GM19372 (cell line): ENCODE measurements around the gene WNT7B.

ENCODE experiments used
- ATAC-seq: cut with Tn5 transposase; IDR thresholded peaks from one replicate; pipeline ENCODE4 v1.9.1; 2021; ENCODE audit warnings: mild to moderate bottlenecking, low read depth, moderate library complexity; ENCODE audit not compliant: unreplicated experiment

Gene WNT7B

DNA sequence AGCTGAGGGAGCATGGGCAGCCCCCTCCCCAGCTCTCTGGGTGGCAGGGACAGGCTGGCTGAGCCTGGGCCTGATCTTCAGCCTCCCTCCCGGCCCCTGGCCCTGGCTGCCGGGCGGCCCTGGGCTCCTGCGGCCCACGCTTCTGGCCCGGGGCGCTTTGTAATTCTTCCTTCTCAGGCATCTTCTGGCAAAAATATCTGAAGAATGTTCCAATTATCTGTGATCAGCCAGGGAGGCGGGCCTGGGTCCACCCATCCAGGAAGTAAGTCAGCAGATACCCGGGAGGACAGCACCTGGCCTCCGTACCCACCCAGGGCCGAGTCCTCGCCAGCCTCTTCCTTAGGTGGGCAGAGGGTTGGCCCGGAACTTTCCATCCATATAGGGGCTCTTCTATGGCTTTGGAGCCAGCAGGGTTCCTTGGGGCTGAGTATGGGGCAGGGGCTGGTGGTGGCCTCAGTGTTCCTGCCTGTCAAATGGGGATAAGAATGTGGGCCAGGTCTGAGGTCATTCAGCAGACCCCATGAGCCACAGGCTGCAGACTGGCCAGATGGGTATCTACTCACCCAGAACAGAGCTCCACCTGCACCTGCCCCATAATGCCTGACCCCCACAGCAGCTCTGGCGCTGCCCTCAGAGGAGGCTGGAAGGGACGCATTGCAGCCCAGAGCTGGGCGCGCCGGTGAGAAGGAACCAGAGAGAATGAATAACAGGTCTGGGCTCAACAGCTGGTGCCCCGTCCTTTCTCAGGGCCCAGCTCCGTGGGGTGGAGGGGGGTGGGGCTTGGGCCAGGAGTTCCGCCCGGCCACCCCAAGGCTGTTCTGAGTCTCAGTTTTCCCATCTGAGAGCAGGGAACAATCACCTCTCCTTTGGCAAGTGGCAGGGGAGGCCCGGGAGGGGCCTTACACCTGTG, 16.2 kb downstream of the WNT7B start:
- ATAC-seq: no peak

DNA sequence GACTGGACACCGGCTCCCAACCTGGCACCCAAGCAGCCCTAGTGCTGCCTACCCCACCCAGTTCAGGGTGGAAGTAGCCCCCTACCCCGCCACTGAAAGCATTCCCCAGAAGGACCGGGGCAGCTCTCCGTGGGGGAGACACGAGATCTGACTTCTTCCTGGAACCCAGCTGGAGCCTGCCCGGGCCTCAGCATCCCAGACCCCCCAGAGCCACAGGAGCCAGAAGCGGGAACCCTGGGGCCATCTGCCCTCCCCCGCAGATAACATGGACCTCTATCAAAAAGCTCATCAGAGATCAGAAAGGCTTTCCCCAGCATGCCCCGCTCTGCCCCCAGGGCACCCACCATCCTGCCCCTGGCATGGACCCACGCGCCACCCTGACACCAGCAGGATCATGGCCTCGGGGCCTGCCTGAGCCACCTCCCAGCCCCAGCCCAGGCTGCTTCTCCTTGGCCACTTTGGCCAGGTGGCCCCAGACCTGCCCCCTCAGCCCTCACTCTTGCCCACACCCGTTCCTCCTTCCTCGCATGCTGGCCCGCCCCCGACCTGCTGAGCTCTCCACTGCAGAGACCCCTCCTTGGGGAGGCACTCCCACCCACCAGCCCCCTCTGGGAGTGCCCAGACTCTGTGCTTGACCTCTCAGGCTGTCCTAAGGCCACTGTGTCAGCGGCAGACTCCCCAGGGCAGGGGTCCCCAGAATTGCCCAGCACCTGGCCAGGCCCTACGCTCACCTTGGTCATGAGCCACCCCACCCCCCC, 17.1 kb downstream of the WNT7B start:
- ATAC-seq: no peak

DNA sequence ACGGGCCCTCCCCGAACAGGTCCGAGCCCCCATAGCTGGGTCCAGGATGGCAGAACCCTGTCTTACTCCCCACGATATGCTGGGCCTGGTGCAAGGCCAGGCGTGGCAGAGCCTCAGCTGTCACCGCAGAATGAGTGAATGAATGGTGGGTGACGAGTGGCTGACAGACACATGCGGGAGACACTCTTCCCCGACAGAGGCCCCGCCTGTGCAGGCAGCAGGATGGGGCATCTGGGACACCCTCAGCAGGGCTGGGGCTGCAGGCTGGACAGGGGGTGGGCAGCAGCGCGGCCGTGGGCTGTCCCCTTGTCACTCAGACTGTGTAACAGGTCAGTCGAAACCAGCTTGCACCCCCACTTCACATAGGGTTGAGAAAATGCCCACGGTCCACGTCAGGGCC, 18.0 kb downstream of the WNT7B start:
- ATAC-seq: no peak

DNA sequence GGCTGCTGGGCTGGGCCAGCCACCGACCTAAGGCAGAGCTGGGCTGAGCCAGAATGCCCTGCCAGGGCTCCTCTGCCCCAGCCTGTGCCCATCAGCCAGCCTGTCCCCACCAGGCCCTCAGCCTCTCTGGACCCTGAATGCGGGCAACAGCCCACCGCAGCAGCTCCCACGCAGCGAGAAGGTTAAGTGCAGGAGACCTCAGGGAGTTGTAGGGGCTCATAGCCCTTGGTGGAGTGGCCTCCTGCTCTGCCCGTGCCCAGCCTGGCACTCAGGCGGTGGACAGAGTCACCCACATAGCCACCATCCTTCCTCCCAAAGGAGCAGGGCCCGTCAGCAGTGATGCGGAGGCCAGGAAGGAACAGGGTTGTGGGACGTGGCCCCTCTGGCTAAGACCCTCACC, 19.1 kb downstream of the WNT7B start:
- no peak for ATAC-seq

GRCh38 chr22:45953178-45953577, 23.8 kb downstream of the WNT7B start:
- ATAC-seq: no peak

GRCh38 chr22:45952553-45952952, 24.4 kb downstream of the WNT7B start:
- ATAC-seq: no peak

- no peak for ATAC-seq
These were observed 24.8 kb downstream of the WNT7B start for GRCh38 chr22:45952151-45952550.

DNA sequence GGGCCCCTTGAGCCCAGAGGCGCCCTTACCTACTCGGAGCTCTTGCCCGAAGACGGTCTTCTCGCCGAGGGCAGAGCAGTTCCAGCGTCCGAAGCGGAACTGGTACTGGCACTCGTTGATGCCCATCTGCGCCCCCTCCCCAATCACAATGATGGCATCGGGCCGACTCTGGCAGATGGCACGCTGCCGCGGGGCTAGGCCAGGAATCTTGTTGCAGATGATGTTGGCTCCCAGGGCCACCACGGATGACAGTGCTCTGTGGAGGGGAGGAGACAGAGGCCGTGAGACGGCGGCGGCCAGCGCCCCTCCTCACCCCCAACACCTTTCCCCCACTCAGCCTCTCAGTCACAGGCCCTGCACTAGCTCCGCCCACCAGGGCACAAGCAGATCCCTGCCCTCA, 27.1 kb downstream of the WNT7B start:
- no peak for ATAC-seq

- ATAC-seq: no peak
These were observed 27.6 kb downstream of the WNT7B start for GRCh38 chr22:45949258-45949870.

- ATAC-seq: no peak
These were observed 28.8 kb downstream of the WNT7B start for GRCh38 chr22:45948081-45948648.

DNA sequence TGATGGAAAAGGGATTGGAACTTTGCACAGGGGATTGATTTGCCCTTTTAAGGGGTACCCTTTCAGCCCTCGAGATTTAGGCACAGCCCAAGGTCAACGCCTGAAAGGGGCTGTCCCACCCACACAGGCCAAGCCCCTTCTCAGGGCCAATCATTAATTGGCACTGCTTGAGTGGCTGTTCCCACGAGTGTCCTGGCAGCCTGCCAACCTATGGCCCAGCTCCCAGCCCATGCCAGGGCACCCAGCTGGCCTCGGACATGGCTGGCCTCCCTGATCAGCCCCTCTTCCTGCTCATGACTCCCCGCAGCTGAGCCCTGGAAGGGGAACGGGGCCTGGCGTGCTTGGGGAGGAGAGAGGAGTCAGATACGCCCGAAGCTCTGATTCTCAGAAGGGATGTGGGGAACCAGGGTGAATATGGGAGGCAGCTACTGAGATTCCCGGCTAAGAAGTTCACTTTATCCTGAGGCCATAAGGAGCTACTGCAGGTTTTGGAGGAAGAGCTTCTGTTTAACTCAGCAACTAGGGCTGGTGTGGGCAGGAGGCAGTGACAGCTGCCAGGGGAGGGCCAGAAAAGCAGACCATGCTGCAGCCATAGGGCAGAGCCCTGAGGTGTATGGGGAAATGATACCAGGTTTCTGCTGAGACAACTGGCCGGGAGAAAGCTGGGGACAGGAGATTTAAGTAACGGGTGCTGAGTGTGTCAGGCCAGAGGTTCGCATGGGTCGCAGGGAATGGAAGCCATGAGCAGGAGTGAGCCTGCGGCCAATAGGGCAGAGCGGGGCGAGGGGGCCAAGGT, 30.0 kb downstream of the WNT7B start:
- ATAC-seq: no peak

GRCh38 chr22:45945621-45946106, 31.3 kb downstream of the WNT7B start:
- no peak for ATAC-seq

- no peak for ATAC-seq
These were observed 34.0 kb downstream of the WNT7B start for GRCh38 chr22:45942787-45943493.

GRCh38 chr22:45942344-45942743, 34.6 kb downstream of the WNT7B start:
- ATAC-seq: no peak

DNA sequence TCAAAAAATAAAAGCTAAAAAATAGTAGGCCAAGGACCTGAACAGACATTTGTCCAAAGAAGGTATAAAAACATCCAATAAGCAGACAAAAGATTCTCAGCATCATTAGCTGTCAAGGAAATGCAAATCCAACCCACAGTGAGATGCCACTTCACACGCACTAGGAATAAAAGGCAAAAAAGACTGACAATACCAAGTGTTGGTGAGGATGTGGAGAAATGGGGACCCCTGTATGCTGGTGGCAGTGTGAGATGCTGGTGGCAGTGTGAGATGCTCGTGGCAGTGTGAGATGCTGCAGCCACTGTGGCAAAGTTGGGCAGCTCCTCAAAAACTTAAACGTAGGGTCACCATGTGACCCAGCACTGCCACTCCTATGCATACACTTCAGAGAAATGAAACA, 38.0 kb downstream of the WNT7B start:
- ATAC-seq: no peak

GRCh38 chr22:45937960-45938359, 39.0 kb downstream of the WNT7B start:
- no peak for ATAC-seq

DNA sequence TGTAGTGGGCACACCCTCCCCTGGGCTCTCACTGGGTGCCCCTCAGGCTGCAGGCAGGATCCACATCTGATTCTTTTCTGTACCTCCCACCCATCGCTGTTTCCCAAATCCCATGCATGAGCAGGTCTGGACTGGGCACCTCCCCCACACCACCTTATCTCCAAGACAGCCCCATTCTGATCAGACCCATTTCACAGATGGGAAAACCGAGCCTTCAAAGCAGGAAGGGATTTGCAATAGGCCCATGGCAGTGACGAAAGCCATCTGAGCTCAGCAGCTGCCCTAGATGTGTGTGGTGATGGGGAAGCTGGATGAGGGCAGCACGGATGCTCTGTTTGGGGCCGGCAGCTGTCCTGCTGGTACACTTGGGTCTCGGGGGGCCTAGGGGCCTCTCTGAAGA, 41.4 kb downstream of the WNT7B start:
- no peak for ATAC-seq

GRCh38 chr22:45934659-45935341, 42.2 kb downstream of the WNT7B start:
- no peak for ATAC-seq

- ATAC-seq: no peak
These were observed 42.8 kb downstream of the WNT7B start for GRCh38 chr22:45934168-45934564.
